HepG2 (cell line): Measurements from ENCODE around the gene KIF22. TPM values are rescaled to one million over a fixed set of nuclear protein-coding genes. Genes with fewer than 3 reads are reported as not detected.

Source experiments
- CEBPB ChIP-seq: IDR thresholded peaks from 2 replicates; pipeline ENCODE4 v1.6.1; 2011; ENCODE audit warnings: low read depth, low read length, improper control_type of control experiment, borderline replicate concordance
- GPBP1L1 ChIP-seq: sonication (generic); formaldehyde crosslinking; IDR thresholded peaks from 2 replicates; pipeline ENCODE4 v1.5.0; 2020; ENCODE audit warnings: mild to moderate bottlenecking, missing genetic modification reagents
- HOXA9 ChIP-seq: sonication (generic); formaldehyde crosslinking; IDR thresholded peaks from 2 replicates; pipeline ENCODE4 v1.8.1; 2022; ENCODE audit warnings: missing genetic modification reagents, mild to moderate bottlenecking, moderate library complexity, borderline replicate concordance
- MLXIP ChIP-seq: sonication (generic); formaldehyde crosslinking; IDR thresholded peaks from 2 replicates; pipeline ENCODE4 v1.9.0; 2021; ENCODE audit warnings: missing genetic modification reagents, borderline replicate concordance
- NONO ChIP-seq, 2 experiments: fragments of 450-650 bp in 1 of 2; sonication (generic) in 1 of 2; formaldehyde crosslinking in 1 of 2; IDR thresholded peaks in 1 of 2; conservative IDR thresholded peaks in 1 of 2; 2 replicates each; pipeline versions ENCODE4 v1.6.1 to v1.8.0; 2017 to 2022; ENCODE audit warnings: mild to moderate bottlenecking in 1 of 2, missing genetic modification reagents in 1 of 2, moderate library complexity in 1 of 2
- PAF1 ChIP-seq: IDR thresholded peaks from 2 replicates; pipeline ENCODE4 v1.6.1; 2016; ENCODE audit warnings: missing genetic modification reagents, missing compliant biosample characterization
- RBFOX2 ChIP-seq: fragments of 200-400 bp; formaldehyde crosslinking; IDR thresholded peaks from 2 replicates; pipeline ENCODE4 v1.6.1; 2017; ENCODE audit warnings: low read depth, mild to moderate bottlenecking, low read length
- SRF ChIP-seq: IDR thresholded peaks from 2 replicates; pipeline ENCODE4 v1.6.1; 2011; ENCODE audit warnings: mild to moderate bottlenecking, low read depth, low read length, moderate library complexity
- U2AF1 ChIP-seq: fragments of 200-400 bp; formaldehyde crosslinking; optimal IDR thresholded peaks from 2 replicates; pipeline ENCODE3; 2017; ENCODE audit warnings: mild to moderate bottlenecking, low read depth, low read length
- YY1 ChIP-seq: IDR thresholded peaks from 2 replicates; pipeline ENCODE4 v1.6.1; 2011; ENCODE audit warnings: low read length, low read depth, moderate library complexity, mild to moderate bottlenecking; ENCODE audit not compliant: insufficient read depth, insufficient replicate concordance
- ZNF33B ChIP-seq: sonication (generic); formaldehyde crosslinking; IDR thresholded peaks from 2 replicates; pipeline ENCODE4 v1.5.1; 2020; ENCODE audit warnings: mild to moderate bottlenecking, missing genetic modification reagents
- ZNF616 ChIP-seq: sonication (generic); formaldehyde crosslinking; IDR thresholded peaks from 2 replicates; pipeline ENCODE4 v1.5.0; 2020; ENCODE audit warnings: low read depth, mild to moderate bottlenecking, missing genetic modification reagents
- ZNF703 ChIP-seq: sonication (generic); formaldehyde crosslinking; IDR thresholded peaks from 2 replicates; pipeline ENCODE4 v1.5.1; 2020; ENCODE audit warnings: missing genetic modification reagents, mild to moderate bottlenecking, moderate library complexity, borderline replicate concordance
- ZSCAN20 ChIP-seq: sonication (generic); formaldehyde crosslinking; IDR thresholded peaks from 2 replicates; pipeline ENCODE4 v1.4.0; 2020; ENCODE audit warnings: missing genetic modification reagents, mild to moderate bottlenecking, borderline replicate concordance
- ZSCAN21 ChIP-seq: sonication (generic); formaldehyde crosslinking; IDR thresholded peaks from 2 replicates; pipeline ENCODE4 v1.8.0; 2022; ENCODE audit warnings: mild to moderate bottlenecking, missing genetic modification reagents, moderate library complexity, borderline replicate concordance
- polyA plus RNA-seq, 8 experiments: library from polyadenylated mRNA; depleted of rRNA in 3 of 8; stranded (reverse) in 7 of 8; unstranded in 1 of 8; fragments of >200 nt; fragmentation: Illumina TruSeq in 4 of 8; extraction: Trizol in 4 of 8; gene quantifications; 2 replicates each; pipeline versions ENCODE4 v1.2.1 to v1.2.3, GENCODE V29; 2011 to 2016; ENCODE audit warnings: low read depth in 4 of 8, missing spikeins in 1 of 8, mixed read lengths in 1 of 8; ENCODE audit not compliant: insufficient read depth in 1 of 8
- total RNA-seq, 5 experiments: library from RNA; depleted of rRNA; stranded (reverse); fragments of >200 nt; fragmentation: Illumina TruSeq; extraction: Trizol; gene quantifications; 2 replicates each; pipeline ENCODE4 v1.2.3, GENCODE V29; 2016; ENCODE audit warnings: low read depth in 1 of 5
- TF ChIP-seq, protein P1 (sequence below): sonication (generic); formaldehyde crosslinking; IDR thresholded peaks from 2 replicates; pipeline ENCODE4 v1.4.0; 2020; ENCODE audit warnings: missing genetic modification reagents, mild to moderate bottlenecking, borderline replicate concordance
- TF ChIP-seq, protein P2 (sequence below): sonication (generic); formaldehyde crosslinking; IDR thresholded peaks from 2 replicates; pipeline ENCODE4 v1.8.0; 2023; ENCODE audit warnings: mild to moderate bottlenecking, missing genetic modification reagents
- TF ChIP-seq, protein P3 (sequence below): sonication (generic); formaldehyde crosslinking; IDR thresholded peaks from 2 replicates; pipeline ENCODE4 v1.8.0; 2022; ENCODE audit warnings: mild to moderate bottlenecking, missing genetic modification reagents

Gene KIF22
- total and polyA plus RNA-seq, 2 of the 13 experiments (the other 11 are each of a cell fraction or from before 2014, with no cell fraction given) = 95.8 to 118 TPM

DNA sequence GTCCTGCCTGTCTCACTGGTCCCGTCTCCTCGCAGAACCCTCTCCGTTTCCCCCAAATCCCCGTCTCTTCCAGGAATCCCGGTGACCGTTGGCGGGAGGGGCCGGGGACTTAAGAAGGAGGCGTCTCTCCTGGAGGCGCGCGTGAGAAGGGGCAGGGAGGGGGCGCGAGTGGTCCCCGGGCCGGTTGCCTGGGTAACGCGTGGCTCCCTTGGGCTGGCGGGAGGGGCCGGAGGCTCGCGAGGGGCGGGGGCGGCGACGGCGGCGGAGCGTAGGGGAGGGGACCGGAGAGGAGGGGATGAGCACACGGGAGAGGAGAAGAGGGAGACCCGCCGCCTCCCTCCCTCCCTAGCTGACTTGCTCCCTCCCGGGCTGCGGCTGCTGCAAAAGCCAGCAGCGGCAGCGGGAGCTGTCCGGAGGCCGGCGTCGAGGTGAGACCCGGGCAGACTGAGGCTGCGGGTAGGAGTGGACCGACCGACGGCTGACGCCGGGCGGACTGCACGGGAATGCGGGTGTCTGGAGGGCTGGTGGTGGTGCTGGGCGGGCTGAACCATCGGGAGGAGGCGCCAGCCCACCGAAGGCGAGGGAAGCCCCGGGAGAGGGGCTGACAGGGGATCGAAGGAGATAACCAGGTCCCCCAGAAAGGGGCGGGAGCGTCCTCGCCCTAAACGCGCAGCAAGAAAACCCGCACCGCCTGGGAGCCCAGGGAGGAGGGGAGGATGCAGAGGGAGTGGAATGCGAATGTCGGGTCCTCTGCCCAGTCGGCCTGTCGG is 21.5 kb downstream of the KIF22 start, which contains the start of gene PRRT2 (continued):
- peak; percentile 30 for TF ChIP-seq YY1
- TF ChIP-seq HOXA9 (CRISPR knock-in tag) = 0 out of 2 replicates have a peak, but pooled peaks have one; percentile 49
- TF ChIP-seq ZSCAN20 (CRISPR knock-in tag) = no peak
- no peak for TF ChIP-seq SRF
- TF ChIP-seq, protein P1, sequence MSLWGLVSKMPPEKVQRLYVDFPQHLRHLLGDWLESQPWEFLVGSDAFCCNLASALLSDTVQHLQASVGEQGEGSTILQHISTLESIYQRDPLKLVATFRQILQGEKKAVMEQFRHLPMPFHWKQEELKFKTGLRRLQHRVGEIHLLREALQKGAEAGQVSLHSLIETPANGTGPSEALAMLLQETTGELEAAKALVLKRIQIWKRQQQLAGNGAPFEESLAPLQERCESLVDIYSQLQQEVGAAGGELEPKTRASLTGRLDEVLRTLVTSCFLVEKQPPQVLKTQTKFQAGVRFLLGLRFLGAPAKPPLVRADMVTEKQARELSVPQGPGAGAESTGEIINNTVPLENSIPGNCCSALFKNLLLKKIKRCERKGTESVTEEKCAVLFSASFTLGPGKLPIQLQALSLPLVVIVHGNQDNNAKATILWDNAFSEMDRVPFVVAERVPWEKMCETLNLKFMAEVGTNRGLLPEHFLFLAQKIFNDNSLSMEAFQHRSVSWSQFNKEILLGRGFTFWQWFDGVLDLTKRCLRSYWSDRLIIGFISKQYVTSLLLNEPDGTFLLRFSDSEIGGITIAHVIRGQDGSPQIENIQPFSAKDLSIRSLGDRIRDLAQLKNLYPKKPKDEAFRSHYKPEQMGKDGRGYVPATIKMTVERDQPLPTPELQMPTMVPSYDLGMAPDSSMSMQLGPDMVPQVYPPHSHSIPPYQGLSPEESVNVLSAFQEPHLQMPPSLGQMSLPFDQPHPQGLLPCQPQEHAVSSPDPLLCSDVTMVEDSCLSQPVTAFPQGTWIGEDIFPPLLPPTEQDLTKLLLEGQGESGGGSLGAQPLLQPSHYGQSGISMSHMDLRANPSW (CRISPR knock-in tag) = no peak
- no peak for TF ChIP-seq GPBP1L1
- TF ChIP-seq NONO (IDR thresholded peaks at IDR 0.05) = no peak
- TF ChIP-seq NONO (CRISPR knock-in tag; conservative IDR thresholded peaks at IDR 0.05) = no peak
- TF ChIP-seq CEBPB = no peak
- TF ChIP-seq ZNF33B (CRISPR knock-in tag) = 0 out of 2 replicates have a peak, but pooled peaks have one; percentile 30
- peak; percentile 39; the same call in 1 of the 2 replicates for TF ChIP-seq ZSCAN21 (CRISPR knock-in tag)
- TF ChIP-seq MLXIP = no peak
- TF ChIP-seq, protein P2, sequence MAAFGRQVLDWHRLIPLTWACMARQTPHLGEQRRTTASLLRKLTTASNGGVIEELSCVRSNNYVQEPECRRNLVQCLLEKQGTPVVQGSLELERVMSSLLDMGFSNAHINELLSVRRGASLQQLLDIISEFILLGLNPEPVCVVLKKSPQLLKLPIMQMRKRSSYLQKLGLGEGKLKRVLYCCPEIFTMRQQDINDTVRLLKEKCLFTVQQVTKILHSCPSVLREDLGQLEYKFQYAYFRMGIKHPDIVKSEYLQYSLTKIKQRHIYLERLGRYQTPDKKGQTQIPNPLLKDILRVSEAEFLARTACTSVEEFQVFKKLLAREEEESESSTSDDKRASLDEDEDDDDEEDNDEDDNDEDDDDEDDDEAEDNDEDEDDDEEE (CRISPR knock-in tag) = no peak
- TF ChIP-seq, protein P3, sequence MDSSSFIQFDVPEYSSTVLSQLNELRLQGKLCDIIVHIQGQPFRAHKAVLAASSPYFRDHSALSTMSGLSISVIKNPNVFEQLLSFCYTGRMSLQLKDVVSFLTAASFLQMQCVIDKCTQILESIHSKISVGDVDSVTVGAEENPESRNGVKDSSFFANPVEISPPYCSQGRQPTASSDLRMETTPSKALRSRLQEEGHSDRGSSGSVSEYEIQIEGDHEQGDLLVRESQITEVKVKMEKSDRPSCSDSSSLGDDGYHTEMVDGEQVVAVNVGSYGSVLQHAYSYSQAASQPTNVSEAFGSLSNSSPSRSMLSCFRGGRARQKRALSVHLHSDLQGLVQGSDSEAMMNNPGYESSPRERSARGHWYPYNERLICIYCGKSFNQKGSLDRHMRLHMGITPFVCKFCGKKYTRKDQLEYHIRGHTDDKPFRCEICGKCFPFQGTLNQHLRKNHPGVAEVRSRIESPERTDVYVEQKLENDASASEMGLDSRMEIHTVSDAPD (CRISPR knock-in tag) = no peak
- peak; percentile 11; the same call in 1 of the 2 replicates for TF ChIP-seq ZNF703
- peak; percentile 34; the same call in 1 of the 2 replicates for TF ChIP-seq ZNF616
- TF ChIP-seq PAF1 (CRISPR knock-in tag) = no peak
- no peak for TF ChIP-seq U2AF1
- TF ChIP-seq RBFOX2 = no peak
